GM06990 (cell line): ENCODE data around the gene STAM.

Experiments
- DNase-seq: peaks from one replicate; pipeline ENCODE4 v3.0.0-alpha.2; 2011; ENCODE audit not compliant: insufficient read length; ENCODE audit errors: extremely low read depth
- H3K27me3 ChIP-seq: replicated peaks from 2 replicates; pipeline ENCODE4 v1.6.0; 2011; ENCODE audit warnings: low read length; ENCODE audit not compliant: control insufficient read depth, insufficient read depth
- H3K36me3 ChIP-seq: 2 replicates; pipeline ENCODE4 v1.5.1; 2011; ENCODE audit warnings: low read length; ENCODE audit not compliant: control insufficient read depth, insufficient read depth
- H3K4me3 ChIP-seq: replicated peaks from 2 replicates; pipeline ENCODE4 v1.5.1; 2011; ENCODE audit warnings: low read depth, mild to moderate bottlenecking, control low read depth, low read length
- TF ChIP-seq, protein P1 (sequence below): IDR thresholded peaks from 2 replicates; pipeline ENCODE4 v1.5.1; 2011; ENCODE audit warnings: low read length, control low read depth, mild to moderate bottlenecking, inconsistent platforms; ENCODE audit not compliant: insufficient read depth, poor library complexity, severe bottlenecking

The STAM gene

DNA sequence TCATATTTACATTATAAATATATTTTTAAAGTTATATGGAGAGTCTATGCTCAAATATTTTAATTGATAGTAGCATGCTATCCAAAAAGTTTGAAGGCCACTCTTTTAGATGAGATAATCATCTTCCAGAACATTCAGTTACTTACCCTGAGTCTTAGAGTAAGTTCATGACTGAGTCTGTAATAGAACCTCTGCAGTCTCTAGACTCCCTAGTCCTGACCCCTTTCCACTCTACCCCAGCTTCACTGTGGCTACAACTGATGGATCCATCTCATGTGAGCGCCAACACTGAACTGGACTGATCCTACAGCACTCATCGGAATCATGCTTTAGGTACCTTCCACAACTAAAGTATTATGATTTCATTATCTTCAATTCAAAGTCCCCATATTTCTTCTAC, 36.9 kb upstream of the STAM start:
- no peak for DNase-seq
- Histone ChIP-seq H3K4me3 (no peak overlapping the region), H3K36me3 (no peaks in the 10 kb centered on the region), H3K27me3 (no peaks in the 10 kb centered on the region)
- TF ChIP-seq, protein P1, sequence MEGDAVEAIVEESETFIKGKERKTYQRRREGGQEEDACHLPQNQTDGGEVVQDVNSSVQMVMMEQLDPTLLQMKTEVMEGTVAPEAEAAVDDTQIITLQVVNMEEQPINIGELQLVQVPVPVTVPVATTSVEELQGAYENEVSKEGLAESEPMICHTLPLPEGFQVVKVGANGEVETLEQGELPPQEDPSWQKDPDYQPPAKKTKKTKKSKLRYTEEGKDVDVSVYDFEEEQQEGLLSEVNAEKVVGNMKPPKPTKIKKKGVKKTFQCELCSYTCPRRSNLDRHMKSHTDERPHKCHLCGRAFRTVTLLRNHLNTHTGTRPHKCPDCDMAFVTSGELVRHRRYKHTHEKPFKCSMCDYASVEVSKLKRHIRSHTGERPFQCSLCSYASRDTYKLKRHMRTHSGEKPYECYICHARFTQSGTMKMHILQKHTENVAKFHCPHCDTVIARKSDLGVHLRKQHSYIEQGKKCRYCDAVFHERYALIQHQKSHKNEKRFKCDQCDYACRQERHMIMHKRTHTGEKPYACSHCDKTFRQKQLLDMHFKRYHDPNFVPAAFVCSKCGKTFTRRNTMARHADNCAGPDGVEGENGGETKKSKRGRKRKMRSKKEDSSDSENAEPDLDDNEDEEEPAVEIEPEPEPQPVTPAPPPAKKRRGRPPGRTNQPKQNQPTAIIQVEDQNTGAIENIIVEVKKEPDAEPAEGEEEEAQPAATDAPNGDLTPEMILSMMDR: no peak

DNA sequence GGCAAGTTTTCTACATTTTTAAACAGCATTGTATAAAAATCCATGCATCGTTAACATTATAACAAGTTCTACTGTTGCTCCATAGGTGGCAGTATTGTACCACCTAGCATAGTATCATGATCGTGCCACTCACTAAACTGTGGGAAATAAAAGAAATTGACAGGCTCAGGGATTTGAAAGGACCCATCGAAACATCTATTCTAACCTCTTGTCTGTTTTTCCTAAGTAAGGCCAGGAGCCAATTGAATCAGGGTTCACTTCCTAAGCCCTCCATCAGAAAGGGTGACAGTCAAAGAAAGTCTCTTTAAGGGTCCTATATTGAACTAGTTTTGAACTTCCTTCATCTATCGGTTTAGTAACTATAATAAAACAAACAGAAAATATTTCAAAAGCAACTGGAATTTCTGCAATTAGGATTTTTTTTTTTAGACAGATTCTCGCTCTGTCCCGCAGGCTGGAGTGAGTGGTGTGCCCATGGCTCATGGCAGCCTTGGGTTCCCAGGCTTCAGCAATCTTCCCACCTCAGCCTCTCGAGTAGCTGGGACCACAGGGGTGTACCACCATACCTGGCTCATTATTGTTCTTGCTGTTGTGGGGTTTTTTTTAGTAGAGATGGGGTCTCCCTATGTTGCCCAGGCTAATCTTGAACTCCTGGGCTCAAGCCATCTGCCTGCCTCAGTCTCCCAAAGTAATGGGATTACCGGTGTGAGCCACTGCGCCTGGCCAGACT, 36.2 kb upstream of the STAM start:
- no peaks in the 10 kb centered on the region for H3K36me3 ChIP-seq
- no peaks in the 10 kb centered on the region for H3K27me3 ChIP-seq
- TF ChIP-seq, protein P1: peak; percentile 71
- H3K4me3 ChIP-seq: no peak overlapping the region
- peak; percentile 7 for DNase-seq

DNA sequence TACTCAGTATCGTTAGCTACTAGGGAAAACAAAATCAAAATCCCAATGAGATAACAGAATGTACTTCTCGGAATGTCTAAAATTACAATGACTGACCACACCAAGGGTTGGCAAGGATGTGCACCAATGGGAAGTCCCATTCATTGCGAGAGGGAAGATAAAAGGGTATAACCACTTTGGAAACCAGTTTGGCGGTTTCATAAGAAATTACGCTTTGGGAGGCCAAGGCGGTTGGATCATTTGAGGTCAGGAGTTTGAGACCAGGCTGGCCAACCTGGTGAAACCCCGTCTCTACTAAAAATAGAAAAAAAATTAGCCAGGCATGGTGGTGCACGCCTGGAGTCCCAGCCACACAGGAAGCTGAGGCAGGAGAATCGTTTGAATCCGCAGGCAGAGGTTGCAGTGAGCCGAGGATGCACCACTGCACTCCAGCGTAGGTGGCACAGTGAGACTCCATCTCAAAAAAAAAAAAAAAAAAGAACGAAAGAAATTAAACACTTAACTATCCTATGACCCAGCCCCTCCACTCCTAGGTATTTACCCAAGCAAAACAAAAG, 34.4 kb upstream of the STAM start:
- H3K36me3 ChIP-seq: no peaks in the 10 kb centered on the region
- TF ChIP-seq, protein P1: no peak
- DNase-seq: no peak

DNA sequence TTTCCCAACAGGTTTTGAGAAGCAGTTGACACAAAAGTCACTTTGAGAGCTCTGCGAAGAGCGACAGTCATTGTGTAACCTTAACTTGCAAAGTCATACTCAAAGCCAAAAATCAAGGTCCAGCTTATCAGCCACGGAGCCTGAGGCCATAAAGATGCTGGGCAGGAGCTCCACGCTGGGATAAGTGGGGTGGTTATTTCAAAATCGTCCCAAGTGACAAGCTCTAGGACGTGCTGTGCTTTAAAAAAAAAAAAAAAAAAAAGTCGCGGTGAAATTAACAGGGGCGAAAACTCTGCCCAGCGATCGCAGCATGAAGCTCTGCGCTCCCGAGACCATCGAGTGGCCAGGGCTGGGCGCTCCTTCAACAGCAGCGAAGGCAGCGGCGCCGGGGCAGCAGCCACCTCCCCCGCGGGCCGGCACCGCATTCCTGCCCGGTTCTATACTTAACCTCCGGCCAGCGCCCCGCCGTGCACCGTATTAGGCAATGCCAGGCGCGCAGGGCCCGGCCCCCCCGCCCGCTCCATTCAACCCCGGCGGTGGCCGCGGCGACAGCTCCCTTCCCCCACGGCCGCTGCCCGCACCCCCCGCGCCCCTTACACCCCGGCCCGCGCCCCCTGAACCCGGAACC, 27.4 kb upstream of the STAM start:
- DNase-seq: peak; percentile 30
- H3K4me3 ChIP-seq: peak overlapping the region; percentile 71
- TF ChIP-seq, protein P1: no peak

More for the DNA sequence above, 34.4 kb upstream of the STAM start:
- Histone ChIP-seq H3K4me3 (no peak overlapping the region), H3K27me3 (no peaks in the 10 kb centered on the region)

DNA sequence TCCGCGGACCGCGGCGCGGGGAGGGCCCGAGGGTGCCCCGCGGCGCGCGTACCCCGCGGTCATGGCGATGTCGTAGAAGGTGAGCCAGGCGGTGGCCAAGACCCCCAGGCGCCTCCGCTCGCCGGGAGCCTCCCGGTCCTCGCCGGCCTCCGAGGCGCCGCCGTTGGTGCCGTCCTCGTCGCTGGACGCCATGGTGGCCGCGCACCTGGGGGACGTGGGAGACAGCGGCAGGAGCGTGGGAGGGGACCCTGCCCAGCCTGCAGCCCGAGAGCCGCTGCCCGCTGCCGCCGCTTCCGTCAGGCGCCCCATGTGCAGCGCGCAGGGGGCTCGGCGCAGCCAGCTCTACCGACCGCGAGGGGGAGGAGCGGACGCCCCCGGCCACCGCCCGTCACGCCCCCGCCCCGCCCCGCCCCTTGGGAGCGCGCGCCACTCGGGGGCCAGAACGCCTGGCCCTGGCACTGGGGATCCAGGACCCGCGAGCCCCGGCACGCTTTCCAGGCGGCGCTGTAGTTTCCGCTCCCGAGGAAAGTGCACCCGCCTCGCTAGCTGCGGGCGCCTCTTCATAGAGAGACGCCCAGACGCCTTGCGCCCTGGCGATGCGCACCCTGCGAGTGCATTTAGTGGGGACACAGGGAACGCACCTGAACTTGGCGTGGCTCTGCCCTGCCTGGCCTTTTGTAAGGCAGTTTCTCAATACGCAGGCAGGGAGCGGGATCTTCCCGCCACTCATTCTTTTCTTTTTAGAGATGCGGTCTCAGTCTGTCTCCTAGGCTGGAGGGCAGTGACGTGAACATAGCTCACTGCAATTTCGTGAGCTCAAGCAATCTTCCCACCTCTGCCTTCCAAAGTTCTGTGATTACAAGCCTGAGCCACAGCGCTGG, 26.7 kb upstream of the STAM start, which contains the start of gene HACD1:
Gene HACD1, minus strand, starts transcription at position 344 of the 881 bp plus-strand sequence. Its CDS starts 35 bp downstream, at position 309.
- TF ChIP-seq, protein P1: peak; percentile 26
- H3K4me3 ChIP-seq: peak within 1 kb of the TSS; percentile 71
- peak; percentile 51 for DNase-seq
- no peaks in the 10 kb centered on the region for H3K27me3 ChIP-seq
- H3K36me3 ChIP-seq: no peaks in the 10 kb centered on the region

More for the DNA sequence above, 27.4 kb upstream of the STAM start:
- H3K36me3 ChIP-seq: no peaks in the 10 kb centered on the region
- no peaks in the 10 kb centered on the region for H3K27me3 ChIP-seq
